Measurements from ENCODE around the gene PARP14.

Gene PARP14

GRCh38 chr3:122773944-122774509, 93.4 kb downstream of the PARP14 start:
- no peak for FAIRE-seq

- FAIRE-seq, result no peak
Observed at GRCh38 chr3:122774564-122774963, 93.9 kb downstream of the PARP14 start.

GRCh38 chr3:122776675-122777468, 96.2 kb downstream of the PARP14 start:
- FAIRE-seq, result no peak

- no peak for FAIRE-seq
Observed at GRCh38 chr3:122777563-122777962, 96.9 kb downstream of the PARP14 start.
